ENCODE data around the gene FRMPD1.

FRMPD1 gene

GRCh38 chr9:37636511-37637448 lies 14.0 kb upstream of the FRMPD1 start:
- no peak for DNase-seq

- no peak for DNase-seq
These were observed 11.5 kb upstream of the FRMPD1 start for GRCh38 chr9:37639109-37639762.

GRCh38 chr9:37639841-37640240 lies 10.9 kb upstream of the FRMPD1 start:
- DNase-seq = no peak

- DNase-seq = no peak
These were observed 10.5 kb upstream of the FRMPD1 start for GRCh38 chr9:37640246-37640645.

GRCh38 chr9:37641331-37641730 lies 9.4 kb upstream of the FRMPD1 start:
- DNase-seq = no peak

GRCh38 chr9:37643214-37643613 lies 7.5 kb upstream of the FRMPD1 start:
- no peak for DNase-seq

GRCh38 chr9:37645903-37646506 lies 4.7 kb upstream of the FRMPD1 start:
- no peak for DNase-seq

- no peak for DNase-seq
These were observed 368 bp upstream of the FRMPD1 start for GRCh38 chr9:37650299-37650872.

GRCh38 chr9:37652261-37652660 lies 1.5 kb downstream of the FRMPD1 start:
- DNase-seq = no peak

GRCh38 chr9:37653385-37653784 lies 2.6 kb downstream of the FRMPD1 start:
- no peak for DNase-seq

GRCh38 chr9:37656936-37657335 lies 6.2 kb downstream of the FRMPD1 start:
- no peak for DNase-seq

- no peak for DNase-seq
These were observed 9.9 kb downstream of the FRMPD1 start for GRCh38 chr9:37660691-37661090.

GRCh38 chr9:37663926-37664325 lies 13.2 kb downstream of the FRMPD1 start:
- no peak for DNase-seq

GRCh38 chr9:37667706-37668105 lies 17.0 kb downstream of the FRMPD1 start:
- no peak for DNase-seq

GRCh38 chr9:37668116-37668601 lies 17.4 kb downstream of the FRMPD1 start:
- DNase-seq = no peak

- DNase-seq = no peak
These were observed 18.5 kb downstream of the FRMPD1 start for GRCh38 chr9:37669232-37669631.

- DNase-seq = no peak
These were observed 24.9 kb downstream of the FRMPD1 start for GRCh38 chr9:37675661-37676060.

GRCh38 chr9:37676411-37676830 lies 25.7 kb downstream of the FRMPD1 start:
- DNase-seq = no peak

- no peak for DNase-seq
These were observed 26.7 kb downstream of the FRMPD1 start for GRCh38 chr9:37677435-37677834.

- no peak for DNase-seq
These were observed 28.1 kb downstream of the FRMPD1 start for GRCh38 chr9:37678789-37679273.

GRCh38 chr9:37679649-37680402 lies 29.1 kb downstream of the FRMPD1 start:
- no peak for DNase-seq

GRCh38 chr9:37682951-37683350 lies 32.2 kb downstream of the FRMPD1 start:
- no peak for DNase-seq
